OCI-LY3 (cell line): ENCODE data around the gene SHROOM2.

ENCODE experiments used
- H2AFZ ChIP-seq: fragments of 200-600, 300-600 bp; shearing (Covaris generic); 2 replicates; pipeline ENCODE4 v1.6.0; 2014; ENCODE audit warnings: antibody characterized with exemption, low read depth, low read length
- H3K27ac ChIP-seq: fragments of 200-600, 300-600 bp; sonication (generic); 2 replicates; pipeline ENCODE4 v1.5.1; 2014; ENCODE audit warnings: mild to moderate bottlenecking, low read length, moderate library complexity, mixed read lengths
- H3K27me3 ChIP-seq: fragments of 200-600, 300-600 bp; sonication (generic); 2 replicates; pipeline ENCODE4 v1.6.1; 2014; ENCODE audit warnings: low read depth, low read length, mixed read lengths
- H3K36me3 ChIP-seq: fragments of 200-600, 300-600 bp; sonication (generic); replicated peaks from 2 replicates; pipeline ENCODE3; 2014; ENCODE audit warnings: low read depth, low read length, mixed read lengths
- H3K4me1 ChIP-seq: fragments of 300-600, 200-600 bp; sonication (generic); 2 replicates; pipeline ENCODE4 v1.6.1; 2014; ENCODE audit warnings: low read length, mixed read lengths
- H3K4me2 ChIP-seq: fragments of 200-600, 300-600 bp; sonication (generic); 2 replicates; pipeline ENCODE4 v1.6.1; 2014; ENCODE audit warnings: low read length, mixed read lengths
- H3K4me3 ChIP-seq: fragments of 300-600, 200-600 bp; sonication (generic); 2 replicates; pipeline ENCODE4 v1.5.1; 2014; ENCODE audit warnings: antibody characterized with exemption, mild to moderate bottlenecking, low read length, moderate library complexity
- H3K79me2 ChIP-seq: fragments of 300-600, 200-600 bp; shearing (Covaris generic); 2 replicates; pipeline ENCODE4 v1.6.1; 2014; ENCODE audit warnings: mild to moderate bottlenecking, low read length, mixed read lengths
- H3K9ac ChIP-seq: fragments of 300-600, 200-600 bp; shearing (Covaris generic); 2 replicates; pipeline ENCODE4 v1.6.0; 2014; ENCODE audit warnings: mild to moderate bottlenecking, low read length, moderate library complexity
- H3K9me3 ChIP-seq: fragments of 200-600, 300-600 bp; shearing (Covaris generic); 2 replicates; pipeline ENCODE4 v1.6.1; 2014; ENCODE audit warnings: low read length, mixed read lengths; ENCODE audit not compliant: insufficient read depth
- H4K20me1 ChIP-seq: fragments of 200-600, 300-600 bp; sonication (generic); 2 replicates; pipeline ENCODE4 v1.6.1; 2016; ENCODE audit warnings: low read length, mixed read lengths; ENCODE audit not compliant: insufficient read depth
- CTCF ChIP-seq: fragments of 200-600, 300-600 bp; sonication (generic); IDR thresholded peaks from 2 replicates; pipeline ENCODE4 v1.5.1; 2014; ENCODE audit warnings: antibody characterized with exemption, low read length, low read depth
- EZH2phosphoT487 ChIP-seq: fragments of 200-600 bp; shearing (Covaris generic); IDR thresholded peaks from 2 replicates; pipeline ENCODE4 v1.6.1; 2018; ENCODE audit warnings: antibody characterized with exemption, mixed run types, low read depth

Gene SHROOM2

GRCh38 chrX:9789555-9789954 is 3.3 kb downstream of the SHROOM2 start:
- H3K9ac ChIP-seq, result no peak overlapping the region
- H3K36me3 ChIP-seq, result no peaks in the 10 kb centered on the region
- H3K9me3 ChIP-seq, result no peaks in the 10 kb centered on the region
- no peak overlapping the region for H2AFZ ChIP-seq
- H4K20me1 ChIP-seq, result no peaks in the 10 kb centered on the region
- no peak overlapping the region for H3K4me3 ChIP-seq
- TF ChIP-seq CTCF, result no peak
- no peak for TF ChIP-seq EZH2phosphoT487
- no peaks in the 10 kb centered on the region for H3K27me3 ChIP-seq
- no peak overlapping the region for H3K27ac ChIP-seq
- no peaks in the 10 kb centered on the region for H3K79me2 ChIP-seq
- no peaks in the 10 kb centered on the region for H3K4me1 ChIP-seq
- no peak overlapping the region for H3K4me2 ChIP-seq

- Histone ChIP-seq H3K36me3 (no peaks in the 10 kb centered on the region), H3K27ac (no peak overlapping the region), H3K4me1 (no peaks in the 10 kb centered on the region), H3K79me2 (no peaks in the 10 kb centered on the region), H3K9ac (no peak overlapping the region), H3K9me3 (no peaks in the 10 kb centered on the region), H4K20me1 (no peaks in the 10 kb centered on the region), H3K27me3 (no peaks in the 10 kb centered on the region), H2AFZ (no peak overlapping the region), H3K4me3 (no peak overlapping the region), H3K4me2 (no peak overlapping the region)
- no peak for TF ChIP-seq CTCF
- TF ChIP-seq EZH2phosphoT487, result no peak
These were observed 4.6 kb downstream of the SHROOM2 start for GRCh38 chrX:9790866-9791265.

GRCh38 chrX:9794495-9794894 is 8.3 kb downstream of the SHROOM2 start:
- no peak overlapping the region for H3K9ac ChIP-seq
- H3K27me3 ChIP-seq, result no peaks in the 10 kb centered on the region
- H3K27ac ChIP-seq, result no peak overlapping the region
- H3K4me1 ChIP-seq, result no peaks in the 10 kb centered on the region
- H3K79me2 ChIP-seq, result no peaks in the 10 kb centered on the region
- no peaks in the 10 kb centered on the region for H3K9me3 ChIP-seq
- no peak overlapping the region for H2AFZ ChIP-seq
- no peaks in the 10 kb centered on the region for H4K20me1 ChIP-seq
- H3K4me2 ChIP-seq, result no peak overlapping the region
- no peak overlapping the region for H3K4me3 ChIP-seq
- TF ChIP-seq EZH2phosphoT487 (no peak), CTCF (no peak)
- H3K36me3 ChIP-seq, result no peaks in the 10 kb centered on the region

GRCh38 chrX:9797384-9798360 is 11.4 kb downstream of the SHROOM2 start:
- Histone ChIP-seq H3K27me3 (no peaks in the 10 kb centered on the region), H3K36me3 (no peaks in the 10 kb centered on the region), H4K20me1 (no peaks in the 10 kb centered on the region), H3K27ac (no peak overlapping the region), H2AFZ (no peak overlapping the region), H3K4me2 (no peak overlapping the region), H3K4me3 (no peak overlapping the region), H3K4me1 (no peaks in the 10 kb centered on the region), H3K9ac (no peak overlapping the region), H3K9me3 (no peaks in the 10 kb centered on the region), H3K79me2 (no peaks in the 10 kb centered on the region)
- no peak for TF ChIP-seq CTCF
- TF ChIP-seq EZH2phosphoT487, result no peak
